GM18511 (cell line): ENCODE measurements around the gene ZEB2.

Source experiments
- ATAC-seq: cut with Tn5 transposase; IDR thresholded peaks from one replicate; pipeline ENCODE4 v1.9.1; 2021; ENCODE audit warnings: mild to moderate bottlenecking, moderate library complexity; ENCODE audit not compliant: unreplicated experiment

Gene ZEB2

GRCh38 chr2:144519934-144520731 lies at the start of gene ZEB2:
TSS of gene ZEB2 (minus strand) at chr2:144520119. CDS start at chr2:144517350, 2,769 bp downstream.
- no peak for ATAC-seq

GRCh38 chr2:144567745-144568144 lies 47.8 kb upstream of the ZEB2 start:
- ATAC-seq = no peak

GRCh38 chr2:144566448-144566847 lies 46.5 kb upstream of the ZEB2 start:
- ATAC-seq = no peak

GRCh38 chr2:144560251-144560650 lies 40.3 kb upstream of the ZEB2 start:
- ATAC-seq = no peak

- ATAC-seq = no peak
Observed at GRCh38 chr2:144559681-144560080, 39.8 kb upstream of the ZEB2 start.

GRCh38 chr2:144559242-144559641 lies 39.3 kb upstream of the ZEB2 start:
- ATAC-seq = no peak

- ATAC-seq = no peak
Observed at GRCh38 chr2:144554492-144555210, 34.7 kb upstream of the ZEB2 start.

- no peak for ATAC-seq
Observed at GRCh38 chr2:144553379-144553778, 33.5 kb upstream of the ZEB2 start.

- ATAC-seq = no peak
Observed at GRCh38 chr2:144552821-144553220, 32.9 kb upstream of the ZEB2 start.

GRCh38 chr2:144550911-144551310 lies 31.0 kb upstream of the ZEB2 start:
- ATAC-seq = no peak

- ATAC-seq = no peak
Observed at GRCh38 chr2:144550084-144550483, 30.2 kb upstream of the ZEB2 start.

- ATAC-seq = peak; percentile 77
Observed at GRCh38 chr2:144548532-144549191, 28.7 kb upstream of the ZEB2 start.

GRCh38 chr2:144548088-144548487 lies 28.2 kb upstream of the ZEB2 start:
- ATAC-seq = no peak

- no peak for ATAC-seq
Observed at GRCh38 chr2:144547494-144547893, 27.6 kb upstream of the ZEB2 start.

GRCh38 chr2:144546933-144547332 lies 27.0 kb upstream of the ZEB2 start:
- ATAC-seq = no peak

GRCh38 chr2:144545787-144546186 lies 25.9 kb upstream of the ZEB2 start:
- no peak for ATAC-seq

- ATAC-seq = no peak
Observed at GRCh38 chr2:144544053-144544452, 24.1 kb upstream of the ZEB2 start.

- no peak for ATAC-seq
Observed at GRCh38 chr2:144541396-144541795, 21.5 kb upstream of the ZEB2 start.

- ATAC-seq = no peak
Observed at GRCh38 chr2:144539289-144539782, 19.4 kb upstream of the ZEB2 start.

GRCh38 chr2:144535300-144535699 lies 15.4 kb upstream of the ZEB2 start:
- no peak for ATAC-seq

- no peak for ATAC-seq
Observed at GRCh38 chr2:144533221-144533620, 13.3 kb upstream of the ZEB2 start.

- no peak for ATAC-seq
Observed at GRCh38 chr2:144530596-144530995, 10.7 kb upstream of the ZEB2 start.
